HepG2 (cell line): Measurements from ENCODE around the gene PIP.
"Not testable (repeated sequence)": the region's sequence is repeated elsewhere in the genome, so short reads cannot be mapped to it uniquely, and the experiment has no call there.

Experiments used
- BCL6 ChIP-seq: IDR thresholded peaks from 2 replicates; pipeline ENCODE4 v1.6.1; 2016; ENCODE audit warnings: missing genetic modification reagents, missing compliant biosample characterization
- MEF2D ChIP-seq: sonication (generic); formaldehyde crosslinking; IDR thresholded peaks from 2 replicates; pipeline ENCODE4 v1.5.1; 2020; ENCODE audit warnings: mild to moderate bottlenecking, missing genetic modification reagents
- NR2C2 ChIP-seq: sonication (generic); formaldehyde crosslinking; IDR thresholded peaks from 2 replicates; pipeline ENCODE4 v1.4.0; 2020; ENCODE audit warnings: missing genetic modification reagents, mild to moderate bottlenecking, moderate library complexity, borderline replicate concordance
- TF ChIP-seq, protein P1 (sequence below): sonication (generic); formaldehyde crosslinking; IDR thresholded peaks from 2 replicates; pipeline ENCODE4 v1.4.0; 2020; ENCODE audit warnings: missing genetic modification reagents, borderline replicate concordance

DNA sequence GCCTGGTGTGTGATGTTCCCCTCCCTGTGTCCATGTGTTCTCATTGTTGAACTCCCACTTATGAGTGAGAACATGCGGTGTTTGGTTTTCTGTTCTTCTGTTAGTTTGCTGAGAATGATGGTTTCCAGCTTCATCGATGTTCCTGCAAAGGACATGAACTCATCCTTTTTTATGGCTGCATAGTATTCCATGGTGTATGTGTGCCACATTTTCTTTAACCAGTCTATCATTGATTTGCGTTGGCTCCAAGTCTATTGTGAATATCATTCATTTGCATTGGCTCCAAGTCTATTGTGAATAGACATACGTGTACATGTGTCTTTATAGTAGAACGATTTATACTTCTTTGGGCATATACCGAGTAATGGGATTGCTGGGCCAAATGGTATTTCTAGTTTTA is 18.8 kb downstream of the PIP start:
- TF ChIP-seq, protein P1, sequence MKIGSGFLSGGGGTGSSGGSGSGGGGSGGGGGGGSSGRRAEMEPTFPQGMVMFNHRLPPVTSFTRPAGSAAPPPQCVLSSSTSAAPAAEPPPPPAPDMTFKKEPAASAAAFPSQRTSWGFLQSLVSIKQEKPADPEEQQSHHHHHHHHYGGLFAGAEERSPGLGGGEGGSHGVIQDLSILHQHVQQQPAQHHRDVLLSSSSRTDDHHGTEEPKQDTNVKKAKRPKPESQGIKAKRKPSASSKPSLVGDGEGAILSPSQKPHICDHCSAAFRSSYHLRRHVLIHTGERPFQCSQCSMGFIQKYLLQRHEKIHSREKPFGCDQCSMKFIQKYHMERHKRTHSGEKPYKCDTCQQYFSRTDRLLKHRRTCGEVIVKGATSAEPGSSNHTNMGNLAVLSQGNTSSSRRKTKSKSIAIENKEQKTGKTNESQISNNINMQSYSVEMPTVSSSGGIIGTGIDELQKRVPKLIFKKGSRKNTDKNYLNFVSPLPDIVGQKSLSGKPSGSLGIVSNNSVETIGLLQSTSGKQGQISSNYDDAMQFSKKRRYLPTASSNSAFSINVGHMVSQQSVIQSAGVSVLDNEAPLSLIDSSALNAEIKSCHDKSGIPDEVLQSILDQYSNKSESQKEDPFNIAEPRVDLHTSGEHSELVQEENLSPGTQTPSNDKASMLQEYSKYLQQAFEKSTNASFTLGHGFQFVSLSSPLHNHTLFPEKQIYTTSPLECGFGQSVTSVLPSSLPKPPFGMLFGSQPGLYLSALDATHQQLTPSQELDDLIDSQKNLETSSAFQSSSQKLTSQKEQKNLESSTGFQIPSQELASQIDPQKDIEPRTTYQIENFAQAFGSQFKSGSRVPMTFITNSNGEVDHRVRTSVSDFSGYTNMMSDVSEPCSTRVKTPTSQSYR (CRISPR knock-in tag), result not testable (repeated sequence)
- TF ChIP-seq BCL6, MEF2D, NR2C2 (CRISPR knock-in tag): not testable (repeated sequence)
